HG02588 (cell line): ENCODE data around the gene DES.

Experiments used
- ATAC-seq: cut with Tn5 transposase; IDR thresholded peaks from one replicate; pipeline ENCODE4 v1.9.1; 2021; ENCODE audit warnings: mild to moderate bottlenecking, moderate library complexity; ENCODE audit not compliant: unreplicated experiment

Gene DES

DNA sequence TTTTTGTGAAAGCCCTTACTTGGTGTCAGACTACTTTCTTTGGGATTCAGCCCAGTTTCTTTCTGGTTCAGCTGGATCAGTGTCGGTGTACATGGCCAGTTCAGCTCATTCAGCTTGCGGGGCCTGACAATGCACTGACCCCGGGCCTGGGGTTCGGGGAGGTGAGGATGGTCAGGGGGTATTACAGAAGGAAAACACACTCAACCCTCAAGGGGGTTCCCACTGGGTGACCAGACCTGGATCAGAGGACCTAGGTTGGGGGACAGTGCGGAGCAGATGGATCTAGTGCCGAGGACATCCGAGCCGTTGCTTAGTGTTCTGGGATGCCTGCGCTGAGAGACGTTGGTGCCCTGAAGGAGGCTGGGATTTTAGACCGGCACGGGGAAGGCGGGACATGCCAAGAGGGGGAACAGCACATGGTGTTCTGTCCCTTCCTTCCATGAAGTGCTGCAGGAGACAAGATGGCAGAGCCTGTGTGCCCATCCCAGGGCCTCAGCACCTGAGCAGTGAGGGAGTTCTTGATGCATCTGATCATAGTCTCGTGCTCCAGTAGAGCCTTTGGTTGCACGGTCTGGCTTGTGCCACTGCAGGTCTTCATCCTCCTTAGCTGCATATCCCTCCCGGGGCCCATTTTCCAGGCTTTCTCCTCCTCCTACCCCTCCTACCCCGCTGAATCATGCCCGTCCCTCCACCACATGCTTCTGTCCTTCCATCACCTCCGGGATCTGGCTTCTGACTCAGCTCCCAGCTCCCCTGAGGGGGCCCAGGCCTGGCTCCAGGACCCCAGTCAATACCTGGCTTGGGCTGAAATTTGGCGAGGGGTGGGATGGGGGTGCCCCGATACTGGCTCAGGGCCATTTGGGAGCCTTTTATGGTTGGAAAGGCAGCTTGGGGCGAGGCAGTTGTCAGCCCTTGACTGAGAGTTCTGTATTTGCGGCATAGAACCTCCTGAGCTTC lies 34.5 kb downstream of the DES start:
- no peak for ATAC-seq

DNA sequence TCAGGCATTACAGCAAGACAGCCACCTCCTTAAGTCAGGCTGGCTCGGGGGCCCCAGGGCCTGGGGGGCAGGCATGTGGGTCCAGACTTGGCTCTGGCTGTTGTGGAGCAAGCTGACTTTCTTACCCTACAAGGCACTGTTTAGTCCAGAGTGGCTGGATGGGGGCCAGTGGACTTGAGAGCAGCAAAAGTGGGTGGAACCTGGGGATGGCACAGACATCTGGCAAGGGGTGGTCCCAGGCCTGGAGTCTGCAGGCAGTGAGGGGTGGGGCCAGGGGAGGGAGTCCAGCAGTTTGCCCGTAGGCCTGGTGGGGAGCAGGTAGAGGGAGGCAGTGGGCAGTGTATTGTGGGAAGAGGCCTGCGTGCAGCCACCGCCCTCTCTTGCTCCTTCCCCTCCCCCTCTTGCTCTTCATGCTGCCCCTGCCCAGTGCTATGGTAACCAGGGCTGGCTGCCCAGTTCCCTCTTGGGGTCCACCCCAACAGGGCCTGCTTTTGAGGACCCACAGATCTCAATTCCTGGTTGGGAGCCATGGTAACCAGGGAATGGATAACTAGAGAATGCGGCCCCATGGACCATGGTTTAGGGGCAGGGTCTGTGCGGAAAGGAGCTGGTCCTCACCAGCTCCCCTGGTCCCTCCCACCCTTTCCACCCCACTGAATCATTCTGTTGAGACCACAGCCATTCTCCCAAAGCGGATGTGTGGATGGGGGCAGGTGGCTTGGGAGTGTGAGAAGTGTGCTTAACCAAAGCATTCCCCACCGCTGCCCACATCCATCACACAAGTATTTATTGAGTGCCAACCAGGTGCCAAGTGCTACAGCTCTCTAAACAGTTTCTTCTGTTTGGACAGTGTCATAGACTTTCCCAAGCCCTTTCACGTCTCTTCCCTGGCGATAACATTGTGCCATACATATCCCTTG lies 35.8 kb downstream of the DES start:
- no peak for ATAC-seq

DNA sequence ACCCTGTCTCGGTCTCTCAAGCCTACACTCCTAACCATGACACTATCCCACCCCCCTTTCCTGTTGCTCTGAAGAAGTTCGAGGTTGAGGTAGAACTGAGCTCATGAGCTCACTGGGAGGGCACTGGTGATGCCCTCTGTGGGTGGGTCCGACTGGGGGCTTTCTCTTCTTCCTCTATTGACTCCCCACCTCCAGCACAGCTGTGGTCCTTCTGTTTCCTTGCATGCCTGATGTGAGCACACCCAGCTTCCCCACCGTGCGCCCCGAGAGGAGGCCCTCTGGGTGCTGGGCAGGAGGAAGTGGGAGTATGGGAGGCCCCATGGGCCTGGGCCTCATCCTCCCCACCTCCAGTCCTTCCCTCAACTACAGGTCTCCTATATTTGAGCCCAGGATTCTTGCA lies 37.4 kb downstream of the DES start:
- no peak for ATAC-seq

DNA sequence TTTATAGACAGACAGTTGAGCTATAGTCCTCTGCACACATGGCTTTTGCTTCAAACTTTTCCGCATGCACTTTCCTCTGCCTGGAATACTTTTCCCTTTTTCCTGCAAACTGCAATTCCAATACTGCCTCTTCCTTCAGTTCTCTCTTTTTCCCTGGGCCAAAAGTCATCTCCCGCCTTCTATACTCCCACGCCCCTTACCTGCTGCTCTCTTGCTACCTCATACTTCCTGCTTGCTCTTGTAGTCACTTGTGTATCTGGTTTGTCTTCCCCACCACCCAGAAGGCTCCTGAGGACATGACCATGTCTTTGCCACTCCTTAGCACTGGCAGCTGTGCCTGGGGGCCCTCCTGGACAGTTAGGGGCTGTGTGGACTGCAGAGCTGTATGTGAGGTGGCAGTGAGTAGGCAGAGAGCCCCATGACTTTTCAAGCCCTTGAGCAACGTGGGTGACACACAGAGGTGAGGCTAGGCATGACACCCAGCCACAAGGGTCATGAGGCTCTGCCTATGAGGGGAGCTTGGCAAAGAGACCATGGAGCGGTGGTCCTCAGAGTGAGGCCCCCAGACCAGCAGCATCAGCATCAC lies 39.7 kb downstream of the DES start:
- no peak for ATAC-seq

DNA sequence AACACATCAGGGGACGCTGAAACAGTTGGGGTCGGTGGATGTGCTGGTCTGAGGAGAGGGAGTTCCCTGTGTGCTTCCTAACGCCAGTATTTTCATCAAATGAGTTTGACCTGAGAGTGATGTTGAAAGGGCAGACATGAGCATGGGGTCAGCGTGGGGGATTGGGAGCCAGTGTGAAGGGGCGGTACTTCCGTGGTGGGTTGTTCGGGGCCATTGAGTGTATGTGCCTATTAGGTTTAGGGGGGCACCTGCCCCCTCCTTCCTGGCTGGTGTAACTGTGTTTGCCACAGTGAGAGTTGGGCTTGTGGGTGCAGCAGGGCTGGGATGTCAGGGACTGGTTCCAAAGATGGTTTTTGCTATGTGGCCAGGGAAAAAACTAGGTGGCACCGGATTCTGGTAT lies 40.8 kb downstream of the DES start:
- ATAC-seq, result no peak

DNA sequence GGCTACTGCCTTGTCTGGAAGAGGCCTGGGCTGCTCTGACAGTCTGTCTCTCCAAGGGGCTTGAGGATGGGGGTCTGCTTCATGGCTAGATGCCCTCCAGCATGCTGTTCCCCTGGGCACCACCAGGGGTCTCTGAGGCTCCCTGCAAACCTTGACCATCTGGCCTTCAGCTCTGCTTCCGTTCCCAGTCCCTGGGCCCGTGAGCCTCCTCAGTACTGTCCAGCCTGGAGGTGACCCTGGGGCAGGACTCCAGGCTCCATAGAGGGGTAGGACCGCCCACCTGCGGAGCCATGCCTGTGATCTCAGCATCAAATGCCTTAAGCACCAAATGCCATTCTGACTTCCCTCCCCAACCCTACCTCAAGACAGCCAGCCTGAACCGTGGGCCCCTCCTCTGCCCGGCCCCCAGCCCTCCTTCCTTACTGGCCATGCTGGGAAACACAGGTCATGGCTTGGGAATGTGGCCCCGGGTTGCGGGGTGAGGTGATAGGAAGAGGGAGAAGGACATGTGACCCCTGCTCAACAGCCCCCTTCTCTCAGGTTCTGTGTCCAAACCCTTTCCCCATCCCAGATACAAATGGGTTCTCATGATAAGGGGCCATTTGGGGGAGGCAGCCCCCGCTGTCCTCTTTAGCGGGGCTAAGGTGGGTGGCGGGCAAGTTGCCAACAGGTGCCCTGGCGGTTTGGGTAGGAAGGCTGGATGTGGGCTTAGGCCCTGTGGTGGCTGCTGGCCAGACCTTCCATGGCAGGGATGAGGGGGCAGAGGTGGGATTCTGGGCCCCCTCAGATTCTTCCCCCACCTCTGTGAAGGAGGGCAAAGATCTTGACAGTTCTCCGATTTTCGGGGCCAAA lies 41.5 kb downstream of the DES start:
- no peak for ATAC-seq

DNA sequence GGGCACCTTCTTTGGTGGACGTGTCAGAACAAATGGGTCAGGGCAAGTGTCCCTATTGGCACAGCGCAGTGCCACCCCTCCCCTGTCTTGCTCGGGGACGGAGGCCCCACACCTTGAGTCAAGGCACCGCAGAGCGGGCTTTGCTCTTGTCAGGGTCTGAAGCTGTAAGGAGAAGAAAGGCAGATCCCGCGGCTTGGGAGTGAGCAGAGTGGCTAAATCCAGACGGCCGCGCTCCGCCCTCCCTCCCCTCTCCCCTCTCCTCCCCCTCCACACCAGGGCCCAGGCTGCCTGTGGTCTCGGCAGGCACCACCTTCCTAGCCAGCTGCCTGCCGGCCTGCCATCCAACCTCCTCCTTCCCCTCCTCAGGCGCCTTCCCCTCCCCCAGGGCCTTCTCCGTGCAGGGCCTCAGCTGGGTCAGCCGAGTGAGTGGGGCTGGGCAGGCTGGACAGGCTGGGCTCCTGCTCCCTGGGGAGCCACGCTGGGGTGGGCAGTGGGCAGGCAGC lies 42.3 kb downstream of the DES start:
- ATAC-seq, result no peak

DNA sequence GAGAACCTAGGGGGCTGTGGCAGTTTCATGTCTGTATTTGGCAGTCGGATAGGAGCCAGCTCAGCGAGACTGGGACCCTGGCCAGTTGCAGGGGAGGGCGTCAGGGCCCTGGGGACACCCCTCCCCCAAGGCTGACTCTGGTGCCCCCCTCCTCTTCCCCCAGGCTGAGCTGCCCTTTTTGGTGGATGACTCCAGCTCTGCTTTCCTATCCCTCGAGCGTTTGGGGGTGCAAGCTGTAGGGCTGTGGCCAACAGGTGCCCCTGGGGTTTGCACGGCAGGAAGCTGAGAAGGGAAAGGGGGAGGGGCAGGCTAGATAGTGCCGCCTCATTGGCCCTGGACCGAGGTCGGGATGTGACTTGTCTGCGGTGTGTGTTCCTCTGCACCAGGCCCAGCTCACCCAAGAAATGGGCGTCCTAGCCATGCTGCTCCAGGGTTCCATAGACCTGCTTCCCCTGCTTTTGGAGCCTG lies 42.9 kb downstream of the DES start:
- ATAC-seq, result no peak

DNA sequence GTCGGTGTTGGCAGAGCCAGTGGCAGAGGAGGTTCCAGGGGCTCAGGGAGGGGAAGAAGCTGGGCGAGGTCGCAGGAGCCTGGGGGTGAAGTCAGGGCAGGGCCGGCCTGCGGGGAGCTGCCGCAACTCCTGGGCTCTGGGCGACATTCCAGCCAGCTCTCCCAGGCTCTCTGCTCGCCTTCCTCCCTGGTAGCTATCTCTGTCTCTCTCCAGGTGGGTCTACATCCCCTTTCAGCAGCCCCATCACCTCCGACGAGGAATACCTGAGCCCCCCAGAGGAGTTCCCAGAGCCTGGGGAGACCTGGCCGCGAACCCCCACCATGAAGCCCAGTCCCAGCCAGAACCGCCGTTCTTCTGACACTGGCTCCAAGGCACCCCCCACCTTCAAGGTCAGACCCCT lies 43.5 kb downstream of the DES start:
- no peak for ATAC-seq

DNA sequence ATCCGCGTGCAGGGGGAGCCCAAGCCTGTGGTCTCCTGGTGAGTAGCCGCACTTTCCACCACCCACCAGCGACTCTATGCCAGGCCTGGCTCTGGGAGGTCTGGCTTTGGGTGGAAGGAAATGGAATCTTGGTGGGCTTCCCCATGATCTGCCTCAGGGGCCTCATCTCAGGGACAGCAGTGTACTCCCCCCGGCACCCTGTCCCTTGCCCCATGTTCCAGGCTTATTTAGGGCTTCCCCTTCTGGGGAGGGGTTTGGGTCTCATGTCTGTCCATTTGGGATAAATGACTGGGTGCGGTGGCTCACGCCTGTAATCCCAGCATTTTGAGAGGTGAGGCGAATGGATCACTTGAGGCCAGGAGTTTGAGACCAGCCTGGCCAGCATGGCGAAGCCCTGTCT lies 44.2 kb downstream of the DES start:
- no peak for ATAC-seq

DNA sequence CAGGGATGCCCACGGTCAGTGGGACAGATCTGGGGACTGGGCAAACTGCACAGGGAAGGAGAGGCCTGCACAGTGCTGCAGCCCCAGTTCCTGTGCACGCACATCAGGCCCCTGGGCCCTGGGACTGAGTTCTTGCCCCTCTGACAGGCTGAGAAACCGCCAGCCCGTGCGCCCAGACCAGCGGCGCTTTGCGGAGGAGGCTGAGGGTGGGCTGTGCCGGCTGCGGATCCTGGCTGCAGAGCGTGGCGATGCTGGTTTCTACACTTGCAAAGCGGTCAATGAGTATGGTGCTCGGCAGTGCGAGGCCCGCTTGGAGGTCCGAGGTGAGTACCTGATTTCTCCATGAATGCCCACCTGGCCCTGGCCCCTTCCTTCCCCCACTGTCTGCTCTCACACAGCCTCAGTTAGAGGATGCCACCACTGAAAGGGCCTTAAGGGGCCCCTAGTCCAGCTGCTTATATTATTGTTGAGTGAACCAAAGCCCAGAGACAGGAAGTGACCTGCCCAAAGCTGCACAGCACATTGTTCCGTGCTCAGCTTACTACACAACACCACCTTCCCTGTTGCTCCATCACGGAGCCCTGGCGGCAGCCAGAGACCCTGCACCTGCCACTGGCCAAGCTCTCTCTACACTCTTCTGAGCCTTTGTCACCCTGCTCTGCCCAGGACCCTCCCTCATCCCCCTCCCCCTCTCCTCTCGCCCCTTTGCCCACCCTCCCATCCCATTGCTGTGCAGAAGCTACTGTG lies 46.3 kb downstream of the DES start:
- ATAC-seq, result no peak

DNA sequence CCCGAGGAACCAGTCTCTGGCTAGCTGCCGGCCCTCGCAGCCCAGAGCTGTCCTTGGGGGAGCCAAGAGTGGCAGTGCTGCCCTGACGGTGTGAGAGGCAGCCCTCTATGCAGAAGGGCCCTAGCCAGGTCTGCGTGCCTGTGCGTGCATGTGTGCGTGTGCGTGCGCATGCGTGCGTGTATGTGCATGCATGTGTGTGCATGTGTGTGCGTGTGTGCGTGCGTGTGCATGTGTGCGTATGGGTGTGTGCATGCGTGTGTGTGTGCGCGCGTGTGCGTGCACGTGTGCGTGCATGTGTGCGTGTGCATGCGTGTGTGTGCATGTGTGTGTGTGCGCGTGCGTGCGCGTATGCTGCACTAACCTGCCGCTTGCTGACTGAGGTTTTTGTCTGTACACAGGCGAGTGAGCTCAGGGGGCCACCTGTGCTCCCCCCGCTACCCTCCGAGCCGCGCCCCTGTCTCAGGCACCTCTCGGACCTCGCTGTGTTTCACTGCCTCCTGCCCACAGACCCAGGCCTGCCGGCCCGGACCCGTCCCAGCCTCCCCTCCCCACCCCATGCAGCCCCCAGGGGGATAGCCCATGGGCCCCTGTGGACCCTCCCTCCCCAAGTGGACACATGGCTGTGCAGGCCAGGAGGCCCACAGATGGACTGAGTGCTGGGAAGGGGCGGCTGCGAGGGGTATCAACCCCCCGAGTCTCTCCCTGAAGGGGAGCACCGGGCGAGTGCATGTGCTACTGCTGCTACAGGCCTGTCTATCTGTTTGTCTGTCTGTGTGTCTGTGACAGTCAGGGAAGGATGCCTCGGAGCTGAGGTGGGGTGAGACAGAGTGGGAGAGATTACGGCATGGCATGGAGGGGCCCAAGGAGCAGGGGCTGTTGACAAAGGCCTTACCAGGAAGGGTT lies 47.7 kb downstream of the DES start:
- no peak for ATAC-seq

DNA sequence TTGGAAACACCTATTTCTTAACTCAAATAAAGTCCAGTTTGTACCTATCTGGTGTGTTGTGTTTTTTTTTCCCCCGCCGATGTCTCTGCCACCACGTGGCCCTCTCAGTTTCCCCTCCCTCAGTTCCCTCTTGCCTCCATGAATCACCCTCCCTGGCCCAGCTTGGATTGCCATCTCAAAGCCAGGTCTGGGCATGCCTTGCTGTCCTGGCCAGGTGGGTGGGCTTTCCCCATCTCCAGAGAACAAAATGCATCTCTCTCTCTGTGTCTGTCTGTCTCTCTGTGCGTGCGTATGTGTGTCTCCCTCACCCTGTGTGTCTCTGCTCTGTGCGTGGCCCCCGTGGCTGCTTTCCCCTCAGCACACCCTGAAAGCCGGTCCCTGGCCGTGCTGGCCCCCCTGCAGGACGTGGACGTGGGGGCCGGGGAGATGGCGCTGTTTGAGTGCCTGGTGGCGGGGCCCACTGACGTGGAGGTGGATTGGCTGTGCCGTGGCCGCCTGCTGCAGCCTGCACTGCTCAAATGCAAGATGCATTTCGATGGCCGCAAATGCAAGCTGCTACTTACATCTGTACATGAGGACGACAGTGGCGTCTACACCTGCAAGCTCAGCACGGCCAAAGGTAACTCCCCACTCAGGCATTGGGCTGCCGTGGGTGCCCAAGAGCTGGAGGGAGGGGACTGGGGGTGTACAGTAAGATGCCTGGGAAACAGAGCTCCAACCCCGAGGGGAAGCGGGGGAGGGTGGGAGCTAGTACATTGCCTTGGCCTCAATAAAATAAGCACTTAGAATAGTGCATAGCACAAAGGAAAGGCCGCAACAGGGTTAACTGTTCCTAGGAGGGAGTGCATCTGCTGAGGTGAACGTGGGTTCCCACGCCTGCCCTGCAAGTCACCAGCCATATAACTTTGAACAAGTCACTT lies 48.9 kb downstream of the DES start:
- no peak for ATAC-seq

DNA sequence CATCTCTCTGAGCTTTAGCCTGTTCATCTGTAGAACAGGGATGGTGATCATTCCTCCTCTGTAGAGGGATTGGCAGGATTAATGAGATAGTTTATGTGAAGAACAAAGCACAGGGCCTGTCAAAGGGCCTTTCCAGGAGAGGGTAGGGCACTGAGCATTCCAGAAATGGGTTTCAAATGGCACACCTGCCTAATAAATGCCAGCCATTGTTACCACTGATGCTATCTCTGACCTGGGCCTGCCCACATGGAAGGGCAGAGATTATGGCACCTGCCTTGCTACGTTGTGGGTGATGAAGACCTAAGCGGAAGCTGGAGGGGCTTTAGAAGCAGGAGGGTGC lies 49.5 kb downstream of the DES start:
- no peak for ATAC-seq

DNA sequence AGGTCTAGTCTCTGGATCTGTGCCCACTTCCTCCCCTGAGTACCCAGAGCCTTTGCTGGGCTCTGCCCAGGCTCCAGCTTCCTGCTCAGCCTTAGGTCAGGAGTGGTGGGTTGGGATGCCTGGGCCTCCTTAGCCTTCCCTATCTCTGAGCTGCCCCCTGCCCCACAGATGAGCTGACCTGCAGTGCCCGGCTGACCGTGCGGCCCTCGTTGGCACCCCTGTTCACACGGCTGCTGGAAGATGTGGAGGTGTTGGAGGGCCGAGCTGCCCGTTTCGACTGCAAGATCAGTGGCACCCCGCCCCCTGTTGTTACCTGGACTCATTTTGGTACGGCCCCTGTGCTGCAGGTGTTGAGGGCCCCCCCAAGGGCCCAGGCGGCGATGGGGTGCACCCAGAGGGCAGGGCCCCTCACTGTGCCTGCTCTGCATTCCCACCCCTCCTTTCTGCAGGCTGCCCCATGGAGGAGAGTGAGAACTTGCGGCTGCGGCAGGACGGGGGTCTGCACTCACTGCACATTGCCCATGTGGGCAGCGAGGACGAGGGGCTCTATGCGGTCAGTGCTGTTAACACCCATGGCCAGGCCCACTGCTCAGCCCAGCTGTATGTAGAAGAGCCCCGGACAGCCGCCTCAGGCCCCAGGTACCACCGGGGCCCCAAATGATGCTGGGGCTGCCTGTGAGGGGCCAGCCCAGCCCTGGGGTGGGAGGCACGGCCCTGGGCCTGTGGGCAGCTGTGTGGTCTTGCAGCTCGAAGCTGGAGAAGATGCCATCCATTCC lies 50.4 kb downstream of the DES start:
- ATAC-seq, result no peak

DNA sequence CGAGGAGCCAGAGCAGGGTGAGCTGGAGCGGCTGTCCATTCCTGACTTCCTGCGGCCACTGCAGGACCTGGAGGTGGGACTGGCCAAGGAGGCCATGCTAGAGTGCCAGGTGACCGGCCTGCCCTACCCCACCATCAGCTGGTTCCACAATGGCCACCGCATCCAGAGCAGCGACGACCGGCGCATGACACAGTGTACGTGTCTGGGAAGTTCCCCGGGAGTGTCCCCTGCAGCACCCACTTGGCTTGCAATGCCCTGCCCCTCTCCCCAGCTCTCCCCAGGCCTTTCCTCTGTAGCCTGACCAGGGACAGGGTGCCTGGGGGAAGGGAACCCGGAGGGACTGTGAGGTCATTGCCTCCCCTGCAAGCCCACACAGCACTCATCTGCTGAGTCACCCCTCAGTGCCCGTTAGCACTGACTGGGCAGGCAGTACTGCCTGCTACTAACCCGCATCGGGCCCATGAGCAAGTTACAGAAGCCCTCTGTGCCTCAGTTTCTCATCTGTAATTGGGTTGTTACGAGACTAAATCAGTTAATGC lies 51.1 kb downstream of the DES start:
- ATAC-seq, result no peak

DNA sequence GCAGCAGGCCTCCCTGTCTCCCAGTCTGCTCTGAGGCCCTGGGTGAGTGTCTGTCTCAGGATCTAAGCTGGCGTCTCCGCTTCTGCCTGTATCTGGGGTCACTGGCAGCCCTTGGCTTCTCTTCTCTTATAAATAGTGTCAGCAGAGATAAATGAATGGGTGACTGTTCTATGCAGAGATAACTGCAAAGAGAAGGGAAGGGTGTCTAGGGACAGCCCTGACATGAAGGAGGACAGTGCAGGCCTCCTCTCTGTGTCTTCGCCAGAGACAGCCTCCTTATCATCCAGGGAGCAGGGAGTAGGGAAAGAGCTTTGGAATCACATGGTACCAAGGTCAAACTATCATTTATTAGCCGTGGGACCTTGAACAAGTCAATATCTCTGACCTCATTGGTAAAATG lies 52.3 kb downstream of the DES start:
- no peak for ATAC-seq
